ENCODE results near the gene CCNDBP1. TPM values are rescaled to one million over a fixed set of nuclear protein-coding genes. Genes with fewer than 3 reads are reported as not detected.

CCNDBP1 gene
- total RNA-seq, 1 donor from 2014 or later: 61.8 TPM

- Histone ChIP-seq H3K36me3 (ENCODE audit: control insufficient read depth, insufficient read depth, low read length) (no peaks in the 10 kb centered on the region), H3K27me3 (ENCODE audit: control insufficient read depth, insufficient read depth, low read length) (peaks cover 5% of the 10 kb centered on the region), H3K4me3 (ENCODE audit: low read depth, low read length) (no peak overlapping the region)
- TF ChIP-seq, protein P1, sequence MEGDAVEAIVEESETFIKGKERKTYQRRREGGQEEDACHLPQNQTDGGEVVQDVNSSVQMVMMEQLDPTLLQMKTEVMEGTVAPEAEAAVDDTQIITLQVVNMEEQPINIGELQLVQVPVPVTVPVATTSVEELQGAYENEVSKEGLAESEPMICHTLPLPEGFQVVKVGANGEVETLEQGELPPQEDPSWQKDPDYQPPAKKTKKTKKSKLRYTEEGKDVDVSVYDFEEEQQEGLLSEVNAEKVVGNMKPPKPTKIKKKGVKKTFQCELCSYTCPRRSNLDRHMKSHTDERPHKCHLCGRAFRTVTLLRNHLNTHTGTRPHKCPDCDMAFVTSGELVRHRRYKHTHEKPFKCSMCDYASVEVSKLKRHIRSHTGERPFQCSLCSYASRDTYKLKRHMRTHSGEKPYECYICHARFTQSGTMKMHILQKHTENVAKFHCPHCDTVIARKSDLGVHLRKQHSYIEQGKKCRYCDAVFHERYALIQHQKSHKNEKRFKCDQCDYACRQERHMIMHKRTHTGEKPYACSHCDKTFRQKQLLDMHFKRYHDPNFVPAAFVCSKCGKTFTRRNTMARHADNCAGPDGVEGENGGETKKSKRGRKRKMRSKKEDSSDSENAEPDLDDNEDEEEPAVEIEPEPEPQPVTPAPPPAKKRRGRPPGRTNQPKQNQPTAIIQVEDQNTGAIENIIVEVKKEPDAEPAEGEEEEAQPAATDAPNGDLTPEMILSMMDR (IDR thresholded peaks at IDR 0.05; ENCODE audit: insufficient read depth, low read length, poor library complexity, severe bottlenecking): no peak
- no peak for DNase-seq (ENCODE audit: low read depth)
Observed at GRCh38 chr15:43230640-43231115, 45.5 kb downstream of the CCNDBP1 start.

DNA sequence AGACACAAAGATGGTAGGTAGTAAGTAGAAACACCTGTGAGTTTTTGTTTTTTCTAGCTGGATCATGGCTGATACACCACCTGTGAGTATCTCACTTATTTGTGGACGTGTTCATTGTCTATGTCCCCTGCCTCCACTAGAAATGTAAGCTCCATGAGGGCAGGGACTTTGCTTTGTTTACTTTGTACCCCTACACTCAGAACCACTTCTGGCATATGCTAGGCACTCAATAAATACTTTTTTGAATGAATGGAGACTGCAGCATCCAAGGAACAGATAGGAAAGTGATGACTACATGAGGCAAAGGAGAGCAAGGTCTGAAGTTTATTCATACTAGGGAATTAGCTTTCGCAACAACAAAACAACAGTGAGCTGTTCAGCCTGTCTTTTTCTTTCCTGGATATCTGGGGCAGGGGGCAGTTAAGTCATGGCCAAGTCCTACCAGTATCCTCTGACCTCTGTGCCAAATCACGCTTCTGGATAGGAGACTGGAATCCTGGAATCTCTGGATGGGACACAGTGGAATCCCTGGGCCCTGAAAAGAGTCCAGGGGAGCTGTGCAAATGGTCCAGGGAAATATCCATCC lies 47.2 kb downstream of the CCNDBP1 start:
- DNase-seq (ENCODE audit: low read depth): no peak
- Histone ChIP-seq H3K4me3 (ENCODE audit: low read depth, low read length) (no peak overlapping the region), H3K36me3 (ENCODE audit: control insufficient read depth, insufficient read depth, low read length) (no peaks in the 10 kb centered on the region), H3K27me3 (ENCODE audit: control insufficient read depth, insufficient read depth, low read length) (peaks cover 5% of the 10 kb centered on the region)
- TF ChIP-seq, protein P1 (IDR thresholded peaks at IDR 0.05; ENCODE audit: insufficient read depth, low read length, poor library complexity, severe bottlenecking): no peak

DNA sequence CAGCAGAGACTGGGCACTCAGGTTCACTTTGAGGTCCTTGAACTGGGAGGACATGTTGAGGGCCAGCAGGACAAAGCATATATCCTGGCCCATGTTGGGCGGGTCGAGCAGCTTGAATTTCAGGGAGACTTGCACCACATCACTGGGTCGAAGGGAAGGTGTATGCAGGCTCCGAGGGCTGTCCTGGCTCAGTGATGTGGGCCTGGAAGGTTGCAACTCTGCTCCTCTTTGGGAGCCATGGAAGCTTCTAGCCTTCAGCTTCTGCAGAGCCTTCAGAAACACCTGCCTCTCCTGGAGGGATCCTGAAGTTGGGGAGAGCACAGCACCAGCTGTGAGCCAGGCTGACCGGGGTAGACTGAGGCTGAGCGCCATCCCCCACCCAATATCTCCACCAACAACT lies 50.3 kb downstream of the CCNDBP1 start:
- Histone ChIP-seq H3K27me3 (ENCODE audit: control insufficient read depth, insufficient read depth, low read length) (peaks cover 3% of the 10 kb centered on the region), H3K4me3 (ENCODE audit: low read depth, low read length) (no peak overlapping the region), H3K36me3 (ENCODE audit: control insufficient read depth, insufficient read depth, low read length) (no peaks in the 10 kb centered on the region)
- DNase-seq (ENCODE audit: low read depth): no peak
- TF ChIP-seq, protein P1 (IDR thresholded peaks at IDR 0.05; ENCODE audit: insufficient read depth, low read length, poor library complexity, severe bottlenecking): no peak

- TF ChIP-seq, protein P1 (IDR thresholded peaks at IDR 0.05; ENCODE audit: insufficient read depth, low read length, poor library complexity, severe bottlenecking): no peak
- Histone ChIP-seq H3K4me3 (ENCODE audit: low read depth, low read length) (no peak overlapping the region), H3K27me3 (ENCODE audit: control insufficient read depth, insufficient read depth, low read length) (peaks cover 7% of the 10 kb centered on the region), H3K36me3 (ENCODE audit: control insufficient read depth, insufficient read depth, low read length) (no peaks in the 10 kb centered on the region)
- DNase-seq (ENCODE audit: low read depth): no peak
Observed at GRCh38 chr15:43237842-43238470, 52.8 kb downstream of the CCNDBP1 start.

DNA sequence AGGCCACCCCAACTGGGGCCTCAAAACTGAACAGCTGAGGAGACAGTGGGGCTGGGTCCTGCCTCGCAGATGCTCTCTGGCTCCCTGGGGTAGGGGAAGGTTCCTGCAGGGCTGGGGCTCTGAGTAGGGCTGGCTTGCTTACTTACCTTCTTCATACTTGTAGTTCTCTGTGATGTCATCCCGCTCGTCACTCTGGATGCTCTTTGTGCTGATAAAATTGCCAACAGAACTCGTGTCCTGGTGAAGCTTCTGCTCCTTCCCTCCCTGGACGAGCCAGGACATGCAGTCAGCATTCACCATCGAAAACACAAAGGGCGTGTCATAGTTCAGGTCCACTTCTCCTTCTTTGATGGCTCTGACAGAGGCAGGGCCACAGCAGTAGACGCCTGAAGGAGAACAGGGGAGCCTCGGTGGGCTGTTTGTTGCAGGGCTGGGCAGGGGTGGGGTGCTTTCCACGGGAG lies 53.5 kb downstream of the CCNDBP1 start:
- DNase-seq (ENCODE audit: low read depth): no peak
- Histone ChIP-seq H3K36me3 (ENCODE audit: control insufficient read depth, insufficient read depth, low read length) (no peaks in the 10 kb centered on the region), H3K27me3 (ENCODE audit: control insufficient read depth, insufficient read depth, low read length) (peaks cover 4% of the 10 kb centered on the region), H3K4me3 (ENCODE audit: low read depth, low read length) (no peak overlapping the region)
- TF ChIP-seq, protein P1 (IDR thresholded peaks at IDR 0.05; ENCODE audit: insufficient read depth, low read length, poor library complexity, severe bottlenecking): no peak
